ENCODE data around the gene JAGN1.
"Not testable (repeated sequence)": the region's sequence is repeated elsewhere in the genome, so short reads cannot be mapped to it uniquely, and the experiment has no call there.

The JAGN1 gene

DNA sequence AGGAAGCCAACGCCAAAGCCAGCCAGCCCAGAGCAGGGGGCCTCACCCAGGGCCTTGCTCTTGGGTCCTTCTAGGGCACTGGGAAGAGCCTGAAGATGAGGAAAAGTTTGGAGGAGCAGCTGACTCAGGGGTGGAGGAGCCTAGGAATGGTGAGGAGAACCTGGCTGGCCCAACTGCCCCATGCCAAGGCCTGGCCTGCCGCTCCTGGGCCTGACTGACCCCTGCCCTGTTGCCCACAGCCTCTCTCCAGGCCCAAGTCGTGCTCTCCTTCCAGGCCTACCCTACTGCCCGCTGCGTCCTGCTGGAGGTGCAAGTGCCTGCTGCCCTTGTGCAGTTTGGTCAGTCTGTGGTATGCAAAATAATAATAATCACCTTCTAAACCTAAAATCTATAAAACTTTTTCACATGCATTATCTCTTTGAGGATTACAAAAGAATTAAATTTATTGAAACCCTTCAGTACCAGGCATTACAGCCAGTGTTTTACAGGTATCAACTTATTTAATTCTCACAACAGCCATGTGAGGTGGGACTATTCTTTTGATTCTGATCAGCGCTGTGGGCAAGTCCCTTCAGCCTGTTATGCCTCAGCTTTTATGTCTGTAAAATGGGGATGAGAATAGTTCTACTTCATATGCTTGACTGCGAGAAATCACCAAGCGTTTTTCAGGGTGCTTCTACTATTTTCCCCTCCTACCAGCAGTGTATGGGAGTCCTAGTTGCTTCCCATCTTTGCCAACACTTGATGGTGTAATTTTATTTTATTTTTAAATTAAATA, 28.0 kb downstream of the JAGN1 start:
- no peak for DNase-seq (ENCODE audit: low read depth)

DNA sequence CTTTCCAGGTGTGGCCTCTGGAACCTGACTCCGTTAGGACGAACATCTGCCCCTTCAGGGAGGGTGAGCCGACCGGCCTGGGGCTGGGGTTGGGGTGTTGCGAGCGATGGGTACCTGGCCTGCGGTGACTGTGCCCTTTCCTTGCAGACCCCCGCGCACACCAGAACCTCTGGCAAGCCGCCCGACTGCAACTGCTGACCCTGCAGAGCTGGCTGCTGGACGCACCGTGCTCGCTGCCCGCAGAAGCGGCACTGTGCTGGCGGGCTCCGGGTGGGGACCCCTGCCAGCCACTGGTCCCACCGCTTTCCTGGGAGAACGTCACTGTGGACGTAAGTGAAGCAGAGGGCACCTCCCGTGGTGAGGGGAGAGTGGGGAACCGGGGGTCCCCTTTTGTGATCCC, 37.7 kb downstream of the JAGN1 start:
- no peak for DNase-seq (ENCODE audit: low read depth)

DNA sequence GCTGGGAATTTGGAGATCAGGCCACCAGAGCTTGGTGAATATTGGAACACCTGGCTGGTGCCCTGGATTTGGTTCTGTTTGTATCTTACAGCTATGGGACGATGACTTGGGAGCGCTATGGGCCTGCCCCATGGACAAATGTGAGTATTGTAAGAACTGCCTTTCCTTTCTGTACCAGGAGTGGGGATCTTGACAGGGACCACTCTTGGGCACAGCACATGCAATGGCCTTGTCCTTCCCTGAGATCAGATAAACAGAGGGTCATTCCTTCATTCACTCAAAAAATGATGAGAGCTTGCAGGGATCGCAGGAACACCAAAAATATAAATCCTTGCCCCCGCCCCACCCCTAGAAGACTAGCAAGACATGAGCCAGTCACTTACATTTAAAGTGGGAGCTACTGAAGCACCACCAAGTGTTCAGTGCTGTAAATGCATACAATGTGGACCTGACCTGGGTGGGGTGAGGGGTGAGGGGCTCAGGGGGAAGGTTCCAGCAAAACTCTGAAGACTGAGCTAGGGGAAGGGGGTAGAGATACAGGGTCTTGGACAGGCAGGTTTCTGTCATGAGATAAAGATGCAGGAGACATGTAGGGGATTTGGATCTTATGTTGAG, 40.5 kb downstream of the JAGN1 start:
- no peak for DNase-seq (ENCODE audit: low read depth)

DNA sequence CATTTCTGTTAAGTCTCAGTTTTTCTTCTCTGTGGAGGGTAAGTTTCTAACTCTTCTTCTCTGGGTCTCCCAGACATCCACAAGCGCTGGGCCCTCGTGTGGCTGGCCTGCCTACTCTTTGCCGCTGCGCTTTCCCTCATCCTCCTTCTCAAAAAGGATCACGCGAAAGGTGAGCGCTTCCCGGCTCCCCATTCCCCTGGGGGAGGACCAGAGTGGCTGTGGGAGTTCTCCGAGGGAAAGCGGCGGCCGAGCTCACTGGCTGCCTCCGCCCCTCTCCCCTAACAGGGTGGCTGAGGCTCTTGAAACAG, 42.1 kb downstream of the JAGN1 start:
- no peak for DNase-seq (ENCODE audit: low read depth)

DNA sequence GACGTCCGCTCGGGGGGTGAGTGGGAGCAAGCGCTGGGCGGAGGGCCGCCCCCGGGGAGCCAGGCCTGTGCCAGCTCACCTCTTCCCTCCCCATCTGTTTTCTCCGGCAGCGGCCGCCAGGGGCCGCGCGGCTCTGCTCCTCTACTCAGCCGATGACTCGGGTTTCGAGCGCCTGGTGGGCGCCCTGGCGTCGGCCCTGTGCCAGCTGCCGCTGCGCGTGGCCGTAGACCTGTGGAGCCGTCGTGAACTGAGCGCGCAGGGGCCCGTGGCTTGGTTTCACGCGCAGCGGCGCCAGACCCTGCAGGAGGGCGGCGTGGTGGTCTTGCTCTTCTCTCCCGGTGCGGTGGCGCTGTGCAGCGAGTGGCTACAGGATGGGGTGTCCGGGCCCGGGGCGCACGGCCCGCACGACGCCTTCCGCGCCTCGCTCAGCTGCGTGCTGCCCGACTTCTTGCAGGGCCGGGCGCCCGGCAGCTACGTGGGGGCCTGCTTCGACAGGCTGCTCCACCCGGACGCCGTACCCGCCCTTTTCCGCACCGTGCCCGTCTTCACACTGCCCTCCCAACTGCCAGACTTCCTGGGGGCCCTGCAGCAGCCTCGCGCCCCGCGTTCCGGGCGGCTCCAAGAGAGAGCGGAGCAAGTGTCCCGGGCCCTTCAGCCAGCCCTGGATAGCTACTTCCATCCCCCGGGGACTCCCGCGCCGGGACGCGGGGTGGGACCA, 42.6 kb downstream of the JAGN1 start:
- peak; percentile 81 for DNase-seq (ENCODE audit: low read depth)

DNA sequence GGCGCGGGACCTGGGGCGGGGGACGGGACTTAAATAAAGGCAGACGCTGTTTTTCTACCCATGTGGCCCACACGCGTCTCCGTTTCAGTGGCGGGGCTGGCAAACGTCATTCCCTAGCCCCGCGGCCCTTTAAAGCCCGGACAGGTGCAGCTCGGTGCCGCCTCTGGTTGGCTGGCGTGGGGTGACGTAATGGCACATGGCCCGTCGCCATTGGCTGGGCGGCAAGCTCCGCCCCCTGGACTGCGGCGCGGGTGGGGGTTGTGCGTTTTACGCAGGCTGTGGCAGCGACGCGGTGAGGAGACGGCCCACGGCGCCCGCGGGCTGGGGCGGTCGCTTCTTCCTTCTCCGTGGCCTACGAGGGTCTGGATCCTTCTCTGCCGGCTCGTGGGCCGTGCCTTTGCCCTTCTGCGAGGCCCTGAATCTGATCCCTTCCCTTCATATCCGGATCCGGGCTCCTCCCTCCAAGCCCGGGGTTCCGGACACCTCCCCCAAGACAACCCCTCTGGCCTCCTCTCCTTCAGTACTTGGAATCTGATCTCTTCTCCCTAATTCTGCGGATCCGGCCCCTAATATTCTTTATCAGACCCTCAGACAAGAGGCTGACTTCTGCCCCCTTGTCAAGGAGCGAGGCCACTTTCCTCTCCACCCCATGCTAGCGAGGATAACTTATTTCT, 43.3 kb downstream of the JAGN1 start, which contains the start of gene CRELD1:
Gene CRELD1 (plus strand): TSS at position 274 of the 674 bp plus-strand sequence. CDS start 605 bp downstream, outside the sequence.
- DNase-seq (ENCODE audit: low read depth) = peak; percentile 95

DNA sequence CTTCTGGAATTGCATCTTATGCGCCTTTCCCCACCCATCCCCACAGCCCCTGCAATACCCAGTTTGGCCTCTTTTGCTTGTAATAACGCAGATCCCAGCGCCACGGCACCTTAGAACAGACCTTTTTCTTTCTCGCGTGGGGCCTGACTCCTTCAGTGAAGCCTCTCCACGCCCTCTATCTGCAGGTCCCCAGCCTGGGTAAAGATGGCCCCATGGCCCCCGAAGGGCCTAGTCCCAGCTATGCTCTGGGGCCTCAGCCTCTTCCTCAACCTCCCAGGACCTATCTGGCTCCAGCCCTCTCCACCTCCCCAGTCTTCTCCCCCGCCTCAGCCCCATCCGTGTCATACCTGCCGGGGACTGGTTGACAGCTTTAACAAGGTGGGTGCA, 43.8 kb downstream of the JAGN1 start:
- DNase-seq (ENCODE audit: low read depth) = no peak

DNA sequence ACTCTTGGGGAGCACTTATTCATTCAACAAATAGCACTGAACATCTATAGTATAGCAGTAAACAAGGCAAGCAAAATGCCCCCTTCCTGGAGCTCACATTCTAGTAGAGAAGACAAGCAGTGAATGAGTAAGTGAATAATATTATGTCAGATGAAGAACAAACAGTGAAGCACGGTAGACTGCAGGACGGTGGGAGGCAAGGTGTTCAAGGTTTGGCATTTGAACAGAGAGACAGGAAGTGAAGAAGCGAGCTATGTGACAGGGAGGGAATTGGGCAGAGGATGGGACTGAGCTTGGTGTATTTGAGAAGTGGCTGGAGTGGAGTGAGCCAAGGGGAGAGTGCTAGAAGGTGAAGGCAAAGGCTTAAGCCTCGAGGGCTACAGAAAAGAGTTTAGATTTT, 44.6 kb downstream of the JAGN1 start:
- DNase-seq (ENCODE audit: low read depth) = no peak

DNA sequence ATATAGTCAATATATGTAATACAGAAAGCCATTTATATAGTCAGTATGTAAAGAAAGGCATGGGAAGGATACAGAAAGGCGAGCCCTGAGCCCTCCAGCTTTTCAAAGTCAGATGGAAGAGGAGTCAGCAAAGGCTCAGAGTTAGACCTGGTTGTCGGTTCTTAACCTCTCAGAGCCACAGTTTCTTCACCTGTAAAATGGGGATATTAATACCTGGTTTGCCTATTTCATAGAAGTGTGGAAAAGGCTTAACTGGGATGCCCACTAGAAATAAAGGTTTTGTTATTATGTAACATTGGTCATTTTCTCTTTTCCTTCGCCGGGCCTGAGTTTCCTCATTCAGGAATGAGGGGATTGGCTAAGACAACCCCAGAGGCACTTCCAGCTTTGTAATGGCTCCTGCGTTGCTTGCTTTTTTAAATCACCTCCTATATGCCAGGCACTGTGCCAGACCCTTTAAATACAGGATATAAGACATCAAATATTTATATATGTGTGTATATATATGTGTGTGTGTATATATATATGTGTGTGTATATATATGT, 45.6 kb downstream of the JAGN1 start:
- no peak for DNase-seq (ENCODE audit: low read depth)

DNA sequence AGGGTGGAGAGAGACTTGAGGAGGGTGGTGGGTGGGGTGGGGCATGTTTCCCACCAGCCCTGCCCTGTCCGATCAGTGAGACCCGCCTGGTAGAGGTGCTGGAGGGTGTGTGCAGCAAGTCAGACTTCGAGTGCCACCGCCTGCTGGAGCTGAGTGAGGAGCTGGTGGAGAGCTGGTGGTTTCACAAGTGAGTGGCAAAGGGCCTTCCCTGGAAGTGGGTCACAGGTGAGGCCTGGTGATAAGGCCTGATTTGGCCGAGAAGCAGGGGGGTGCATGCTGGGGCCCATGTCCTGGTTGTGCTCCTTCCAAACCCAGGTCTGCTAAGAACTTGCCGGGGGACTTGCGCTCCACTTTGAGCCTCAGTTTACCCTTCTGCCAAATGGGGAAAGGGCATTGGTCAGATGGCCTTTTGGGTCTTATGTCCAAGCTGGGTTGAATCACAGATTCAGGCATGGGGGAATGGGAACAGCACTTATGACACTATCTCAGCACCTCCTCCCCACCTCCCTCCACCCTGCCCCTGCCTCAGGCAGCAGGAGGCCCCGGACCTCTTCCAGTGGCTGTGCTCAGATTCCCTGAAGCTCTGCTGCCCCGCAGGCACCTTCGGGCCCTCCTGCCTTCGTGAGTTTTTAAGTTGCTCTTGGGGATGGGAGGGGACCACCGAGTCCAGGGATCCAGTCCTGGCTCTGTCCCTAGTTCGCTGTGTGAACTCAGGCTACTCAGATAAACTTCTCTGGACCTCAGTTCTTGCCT, 47.3 kb downstream of the JAGN1 start:
- DNase-seq (ENCODE audit: low read depth) = no peak

DNA sequence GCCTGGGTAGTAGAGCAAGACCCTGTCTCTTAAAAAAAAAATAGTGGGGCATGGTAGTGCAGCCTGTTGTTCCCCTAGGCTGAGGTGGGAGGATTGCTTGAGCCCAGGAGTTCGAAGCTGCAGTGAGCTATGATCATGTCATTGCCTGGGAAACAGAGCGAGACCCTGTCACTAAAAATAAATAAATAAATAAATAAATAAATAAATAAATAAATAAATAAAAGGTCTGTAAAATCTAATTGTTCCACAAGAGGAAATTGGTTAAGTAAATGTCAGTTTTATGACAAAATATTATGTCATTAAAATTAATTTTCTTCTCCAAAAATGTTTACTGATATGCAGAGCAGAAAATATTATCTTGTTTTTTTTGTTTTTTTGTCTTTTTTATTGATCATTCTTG, 48.6 kb downstream of the JAGN1 start:
- no peak for DNase-seq (ENCODE audit: low read depth)

DNA sequence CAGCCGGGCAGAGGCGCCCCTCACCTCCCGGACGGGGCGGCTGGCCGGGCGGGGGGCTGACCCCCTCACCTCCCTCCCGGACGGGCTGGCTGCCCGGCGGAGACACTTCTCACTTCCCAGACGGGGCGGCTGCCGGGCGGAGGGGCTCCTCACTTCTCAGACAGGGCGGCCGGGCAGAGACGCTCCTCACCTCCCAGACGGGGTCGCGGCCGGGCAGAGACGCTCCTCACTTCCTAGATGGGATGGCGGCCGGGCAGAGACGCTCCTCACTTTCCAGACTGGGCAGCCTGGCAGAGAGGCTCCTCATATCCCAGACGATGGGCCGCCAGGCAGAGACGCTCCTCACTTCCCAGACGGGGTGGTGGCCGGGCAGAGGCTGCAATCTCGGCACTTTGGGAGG, 49.5 kb downstream of the JAGN1 start:
- not testable (repeated sequence) for DNase-seq (ENCODE audit: low read depth)

DNA sequence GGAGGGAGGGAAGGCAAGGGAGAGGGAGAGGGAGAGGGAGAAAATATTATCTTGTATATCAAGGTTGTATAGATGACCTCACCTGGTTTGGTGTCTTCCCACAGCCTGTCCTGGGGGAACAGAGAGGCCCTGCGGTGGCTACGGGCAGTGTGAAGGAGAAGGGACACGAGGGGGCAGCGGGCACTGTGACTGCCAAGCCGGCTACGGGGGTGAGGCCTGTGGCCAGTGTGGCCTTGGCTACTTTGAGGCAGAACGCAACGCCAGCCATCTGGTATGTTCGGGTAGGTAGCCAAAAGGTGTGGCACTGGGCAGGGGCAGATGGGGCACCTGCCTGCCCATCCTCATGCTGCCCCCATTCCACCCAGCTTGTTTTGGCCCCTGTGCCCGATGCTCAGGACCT, 50.3 kb downstream of the JAGN1 start:
- DNase-seq (ENCODE audit: low read depth) = no peak

DNA sequence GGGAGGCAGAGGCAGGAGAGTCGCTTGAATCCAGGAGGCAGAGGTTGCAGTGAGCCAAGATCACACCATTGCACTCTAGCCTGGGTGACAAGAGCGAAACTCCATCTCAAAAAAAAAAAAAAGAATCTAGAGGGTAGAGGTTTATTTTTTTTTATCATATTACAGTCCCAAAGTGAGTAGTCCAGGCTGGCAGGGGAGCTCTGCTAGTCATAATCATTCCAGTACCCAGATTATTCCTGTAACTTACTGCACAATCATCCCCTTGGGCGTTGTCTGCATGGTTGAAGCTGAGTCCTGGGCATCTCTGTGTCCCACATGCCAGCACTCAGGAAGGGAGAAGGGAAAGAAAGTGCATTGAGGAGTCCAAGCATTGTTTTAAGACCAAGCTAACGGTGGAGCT, 51.8 kb downstream of the JAGN1 start:
- no peak for DNase-seq (ENCODE audit: low read depth)

DNA sequence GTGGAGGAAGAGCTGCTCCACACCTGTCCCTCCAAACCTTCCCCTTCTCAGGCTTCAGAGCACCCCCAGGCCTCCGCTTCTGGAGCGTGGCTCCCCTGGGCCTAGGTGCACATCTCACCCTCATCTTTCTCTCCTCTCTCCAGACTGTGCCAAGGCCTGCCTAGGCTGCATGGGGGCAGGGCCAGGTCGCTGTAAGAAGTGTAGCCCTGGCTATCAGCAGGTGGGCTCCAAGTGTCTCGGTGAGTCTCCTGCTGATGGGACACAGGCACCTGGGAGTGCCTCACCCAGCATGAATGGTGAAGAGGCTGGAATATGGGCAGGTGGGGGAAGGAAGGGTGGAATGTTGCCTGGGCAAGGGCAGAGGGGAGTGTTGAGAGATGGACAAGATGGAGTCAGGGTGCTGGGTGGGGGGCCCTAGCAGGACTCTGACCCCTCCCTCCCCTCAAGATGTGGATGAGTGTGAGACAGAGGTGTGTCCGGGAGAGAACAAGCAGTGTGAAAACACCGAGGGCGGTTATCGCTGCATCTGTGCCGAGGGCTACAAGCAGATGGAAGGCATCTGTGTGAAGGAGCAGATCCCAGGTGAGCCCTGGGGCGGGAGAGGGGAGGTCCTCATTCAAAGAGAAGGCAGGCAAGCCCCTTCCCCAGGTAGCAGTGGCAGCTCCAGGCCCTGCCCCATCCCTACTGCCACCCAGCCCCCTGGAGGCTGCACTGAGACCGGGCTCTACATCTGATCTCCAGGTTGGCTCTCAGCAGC, 52.7 kb downstream of the JAGN1 start:
- DNase-seq (ENCODE audit: low read depth) = no peak
